ENCODE data around the gene POLR2L.

DNA sequence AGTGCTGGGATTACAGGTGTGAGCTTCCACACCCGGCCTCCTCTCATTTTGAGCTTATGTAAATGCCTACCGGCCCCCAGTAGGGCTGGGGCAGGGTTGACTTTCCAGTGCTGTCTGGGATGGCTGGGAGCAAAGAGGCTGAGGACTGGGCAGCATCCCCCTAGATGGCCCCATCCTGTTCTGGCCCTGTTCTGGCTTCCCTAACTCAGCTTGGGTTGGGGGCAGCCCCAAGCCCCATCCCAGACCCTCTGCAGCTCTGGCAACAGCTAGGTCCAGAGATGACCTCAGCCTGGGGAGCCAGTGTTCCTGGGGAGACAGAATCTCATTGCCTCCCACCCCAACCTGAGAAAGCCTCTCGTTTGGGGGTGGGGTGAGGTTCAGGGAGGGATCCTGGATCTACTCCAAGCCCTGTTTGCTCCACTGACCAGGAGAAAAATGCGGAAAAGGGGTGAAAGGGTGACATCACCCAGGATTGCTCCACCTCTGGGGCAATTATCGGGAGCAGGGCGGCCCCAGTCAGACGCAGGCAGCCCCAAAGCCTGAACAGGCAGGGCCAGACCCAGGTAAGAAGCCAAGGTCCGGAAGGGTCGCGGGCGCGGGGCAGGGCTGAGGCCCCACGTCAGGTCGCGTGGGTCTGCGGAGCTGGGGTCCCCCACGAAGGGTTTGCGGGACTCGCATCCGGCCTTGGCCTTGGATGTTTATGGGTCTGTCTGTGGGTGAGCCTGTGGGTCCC is 23.8 kb downstream of the POLR2L start, which contains the start of gene PNPLA2:
- TF ChIP-seq, protein P1, sequence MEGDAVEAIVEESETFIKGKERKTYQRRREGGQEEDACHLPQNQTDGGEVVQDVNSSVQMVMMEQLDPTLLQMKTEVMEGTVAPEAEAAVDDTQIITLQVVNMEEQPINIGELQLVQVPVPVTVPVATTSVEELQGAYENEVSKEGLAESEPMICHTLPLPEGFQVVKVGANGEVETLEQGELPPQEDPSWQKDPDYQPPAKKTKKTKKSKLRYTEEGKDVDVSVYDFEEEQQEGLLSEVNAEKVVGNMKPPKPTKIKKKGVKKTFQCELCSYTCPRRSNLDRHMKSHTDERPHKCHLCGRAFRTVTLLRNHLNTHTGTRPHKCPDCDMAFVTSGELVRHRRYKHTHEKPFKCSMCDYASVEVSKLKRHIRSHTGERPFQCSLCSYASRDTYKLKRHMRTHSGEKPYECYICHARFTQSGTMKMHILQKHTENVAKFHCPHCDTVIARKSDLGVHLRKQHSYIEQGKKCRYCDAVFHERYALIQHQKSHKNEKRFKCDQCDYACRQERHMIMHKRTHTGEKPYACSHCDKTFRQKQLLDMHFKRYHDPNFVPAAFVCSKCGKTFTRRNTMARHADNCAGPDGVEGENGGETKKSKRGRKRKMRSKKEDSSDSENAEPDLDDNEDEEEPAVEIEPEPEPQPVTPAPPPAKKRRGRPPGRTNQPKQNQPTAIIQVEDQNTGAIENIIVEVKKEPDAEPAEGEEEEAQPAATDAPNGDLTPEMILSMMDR (conservative IDR thresholded peaks at IDR 0.05; ENCODE audit: low read depth, low read length) = no peak
- TF ChIP-seq EZH2 (IDR thresholded peaks at IDR 0.05; ENCODE audit: borderline replicate concordance, low read depth, low read length, poor library complexity, severe bottlenecking) = no peak

Measured in A673 (cell line).